ENCODE data around the gene ZBTB43.

The ZBTB43 gene

GRCh38 chr9:126832440-126832839 is 27.6 kb downstream of the ZBTB43 start:
- no peak for DNase-seq

GRCh38 chr9:126833020-126833419 is 28.2 kb downstream of the ZBTB43 start:
- no peak for DNase-seq

GRCh38 chr9:126833710-126834345 is 29.0 kb downstream of the ZBTB43 start:
- DNase-seq, result no peak

- DNase-seq, result no peak
Observed at GRCh38 chr9:126834672-126835071, 29.8 kb downstream of the ZBTB43 start.

GRCh38 chr9:126836216-126836615 is 31.4 kb downstream of the ZBTB43 start:
- no peak for DNase-seq

GRCh38 chr9:126838055-126838811 is 33.4 kb downstream of the ZBTB43 start:
- no peak for DNase-seq

- no peak for DNase-seq
Observed at GRCh38 chr9:126838895-126839294, 34.1 kb downstream of the ZBTB43 start.

GRCh38 chr9:126839301-126839700 is 34.5 kb downstream of the ZBTB43 start:
- DNase-seq, result no peak

GRCh38 chr9:126842220-126842842 is 37.5 kb downstream of the ZBTB43 start:
- no peak for DNase-seq

GRCh38 chr9:126842977-126843799 is 38.3 kb downstream of the ZBTB43 start:
- DNase-seq, result no peak

- no peak for DNase-seq
Observed at GRCh38 chr9:126844085-126844484, 39.2 kb downstream of the ZBTB43 start.

- no peak for DNase-seq
Observed at GRCh38 chr9:126847051-126847450, 42.2 kb downstream of the ZBTB43 start.

GRCh38 chr9:126849591-126850225 is 44.9 kb downstream of the ZBTB43 start:
- DNase-seq, result no peak

- DNase-seq, result no peak
Observed at GRCh38 chr9:126851286-126851880, 46.5 kb downstream of the ZBTB43 start.

- no peak for DNase-seq
Observed at GRCh38 chr9:126852086-126852688, 47.3 kb downstream of the ZBTB43 start.

GRCh38 chr9:126853667-126854066 is 48.8 kb downstream of the ZBTB43 start:
- no peak for DNase-seq

GRCh38 chr9:126854734-126855133 is 49.9 kb downstream of the ZBTB43 start:
- no peak for DNase-seq

GRCh38 chr9:126856326-126856877 is 51.6 kb downstream of the ZBTB43 start:
- DNase-seq, result no peak

GRCh38 chr9:126857261-126857960 is 52.6 kb downstream of the ZBTB43 start:
- no peak for DNase-seq

GRCh38 chr9:126859111-126859510 is 54.3 kb downstream of the ZBTB43 start:
- DNase-seq, result no peak
